ENCODE results near the gene ZNF48. TPM values are rescaled to one million over a fixed set of nuclear protein-coding genes. Genes with fewer than 3 reads are reported as not detected.
A peak's percentile ranks its signal among the peaks of the same experiment; 100 is the strongest.

Gene ZNF48
- total RNA-seq, 1 experiment from 2014 or later, result 6.3 TPM

DNA sequence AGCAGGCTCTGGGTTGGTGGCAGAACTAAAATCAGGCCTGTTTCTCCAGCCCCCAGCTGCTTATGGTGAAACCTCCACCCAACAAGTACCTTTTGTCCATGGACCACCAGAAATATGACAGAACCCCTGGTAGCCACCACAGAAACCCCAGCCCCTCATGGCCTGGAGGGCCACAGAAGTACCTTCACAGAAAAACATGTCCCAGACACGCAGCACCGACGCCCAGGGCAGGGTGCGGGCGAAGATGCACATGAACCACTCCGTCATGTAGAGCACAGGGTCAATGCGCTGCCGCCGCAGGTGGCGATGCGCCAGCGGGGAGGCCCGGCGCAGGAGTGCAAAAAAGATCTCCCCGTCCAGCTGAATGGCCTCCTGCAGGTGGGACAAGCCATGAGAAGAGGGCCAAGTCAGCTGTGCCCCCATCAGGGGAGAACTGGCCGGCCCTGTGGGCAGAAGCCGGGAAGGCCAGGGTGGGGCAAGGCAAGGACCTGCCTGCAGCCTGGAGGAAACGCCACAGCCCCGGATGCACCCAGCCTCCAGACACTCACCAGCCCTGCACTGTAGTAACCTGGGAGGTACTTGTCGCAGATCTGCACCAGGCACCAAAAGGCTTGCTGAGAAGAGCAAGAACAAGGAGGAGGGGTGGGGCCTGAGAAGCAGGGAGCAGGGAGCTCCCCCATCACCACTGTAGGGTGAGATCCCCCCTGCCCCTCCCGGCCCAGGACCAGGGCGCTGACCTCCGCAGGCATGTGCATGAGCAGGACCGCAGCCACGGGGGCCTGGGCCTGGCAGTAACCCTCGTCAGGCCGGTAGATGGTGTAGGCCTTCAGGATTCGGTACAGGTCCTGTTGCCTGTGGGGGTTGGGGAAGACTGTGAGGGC is 36.0 kb upstream of the ZNF48 start:
- DNase-seq (ENCODE audit: low read depth), result no peak

DNA sequence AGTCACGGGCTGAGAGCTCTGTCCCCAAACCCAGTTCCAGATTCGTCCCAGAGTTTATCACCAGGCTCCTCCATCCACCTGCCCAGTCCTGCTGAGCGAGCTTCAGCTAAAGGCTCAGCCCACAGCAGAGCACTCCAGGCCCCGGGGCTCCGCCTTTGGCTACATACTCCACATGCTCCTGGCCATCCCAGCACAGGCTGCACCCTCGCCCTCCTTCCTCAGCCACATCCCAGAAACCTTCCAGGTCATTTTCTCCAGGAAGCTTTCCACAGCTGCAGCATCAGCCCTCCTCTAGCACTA is 35.4 kb upstream of the ZNF48 start:
- no peak for DNase-seq (ENCODE audit: low read depth)

DNA sequence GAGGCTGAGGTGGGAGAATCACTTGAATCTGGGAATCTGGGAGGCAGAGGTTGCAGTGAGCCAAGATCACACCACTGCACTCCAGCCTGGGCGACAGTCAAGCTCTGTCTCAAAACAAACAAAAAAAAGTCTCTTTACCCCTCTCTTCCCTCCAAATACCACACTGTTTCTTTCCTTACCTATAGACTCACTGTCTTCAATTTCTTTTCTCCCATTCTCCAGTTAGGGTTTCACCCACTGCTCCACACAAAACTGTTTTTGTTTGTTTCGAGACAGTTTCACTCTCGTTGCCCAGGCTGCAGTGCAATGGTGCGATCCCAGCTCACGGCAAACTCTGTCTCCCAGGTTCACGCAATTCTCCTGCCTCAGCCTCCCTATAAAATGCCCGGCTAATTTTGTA is 34.0 kb upstream of the ZNF48 start:
- no peak for DNase-seq (ENCODE audit: low read depth)

DNA sequence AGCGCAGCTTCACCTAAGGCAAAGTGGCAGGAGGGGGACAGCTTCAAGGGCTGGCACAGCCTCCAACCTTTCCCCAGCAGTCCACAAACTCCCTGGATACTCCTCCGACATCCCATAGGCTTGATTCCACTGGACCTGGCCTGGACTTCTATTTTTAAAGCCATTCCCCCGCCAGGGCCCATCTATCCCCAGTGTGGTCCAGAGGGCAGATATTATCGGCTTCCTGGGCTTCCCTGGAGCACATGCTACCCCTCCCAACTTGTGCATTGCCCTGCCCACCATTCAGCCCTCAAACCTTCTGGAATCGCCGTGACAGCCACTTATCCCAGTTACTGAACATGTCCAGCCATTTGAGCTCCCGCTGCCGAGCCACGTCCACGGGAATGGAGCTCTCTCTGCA is 30.0 kb upstream of the ZNF48 start:
- DNase-seq (ENCODE audit: low read depth), result no peak

DNA sequence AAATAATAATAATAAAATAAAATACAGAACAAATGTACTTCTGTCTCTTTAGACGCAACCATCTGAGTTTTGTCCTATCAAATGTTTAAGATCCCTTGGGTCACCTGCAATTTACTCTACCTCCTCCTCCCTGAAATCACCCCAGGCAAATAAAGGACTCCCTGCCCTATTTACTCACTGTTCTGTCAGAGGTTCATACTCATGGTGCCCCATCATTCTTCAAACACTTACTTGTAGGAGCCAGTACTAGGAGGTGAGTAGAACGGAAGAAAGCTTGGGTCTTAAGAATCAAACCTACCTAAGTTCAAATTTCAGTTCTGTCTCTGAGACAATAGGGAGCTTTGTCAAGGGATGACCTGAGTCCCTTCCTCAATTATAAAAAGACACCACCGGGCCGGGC is 28.7 kb upstream of the ZNF48 start:
- no peak for DNase-seq (ENCODE audit: low read depth)

DNA sequence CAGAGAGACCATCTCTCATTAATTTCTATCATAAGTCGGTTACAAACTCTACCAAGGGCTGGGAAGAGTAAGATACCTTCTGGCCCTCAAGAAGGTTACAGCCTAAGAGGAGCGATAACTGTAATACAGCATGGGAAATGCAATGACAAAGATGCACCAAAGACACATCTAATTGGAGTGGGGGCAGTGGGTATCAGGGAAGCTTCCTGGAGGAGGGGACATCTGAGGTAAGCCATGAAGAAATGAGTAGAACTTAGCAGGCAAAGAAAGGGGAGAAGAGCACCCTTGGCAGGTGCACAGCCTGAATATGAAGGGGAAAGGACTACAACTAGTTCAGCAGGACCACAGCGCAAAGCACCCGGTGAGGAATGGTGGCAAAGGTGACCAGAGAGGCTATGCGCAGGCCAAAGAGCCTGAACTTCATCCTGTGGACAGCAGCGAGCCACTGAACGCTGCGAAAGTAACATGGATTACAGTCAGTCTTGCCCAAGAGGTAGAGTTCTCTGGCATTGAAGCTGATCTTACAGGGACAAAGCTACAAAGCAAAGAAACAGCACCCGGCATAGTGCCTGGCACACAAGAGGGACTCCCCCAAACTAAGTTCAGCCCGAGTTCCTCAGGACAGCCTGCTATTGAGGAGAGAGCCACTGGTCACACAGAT is 27.7 kb upstream of the ZNF48 start:
- no peak for DNase-seq (ENCODE audit: low read depth)

DNA sequence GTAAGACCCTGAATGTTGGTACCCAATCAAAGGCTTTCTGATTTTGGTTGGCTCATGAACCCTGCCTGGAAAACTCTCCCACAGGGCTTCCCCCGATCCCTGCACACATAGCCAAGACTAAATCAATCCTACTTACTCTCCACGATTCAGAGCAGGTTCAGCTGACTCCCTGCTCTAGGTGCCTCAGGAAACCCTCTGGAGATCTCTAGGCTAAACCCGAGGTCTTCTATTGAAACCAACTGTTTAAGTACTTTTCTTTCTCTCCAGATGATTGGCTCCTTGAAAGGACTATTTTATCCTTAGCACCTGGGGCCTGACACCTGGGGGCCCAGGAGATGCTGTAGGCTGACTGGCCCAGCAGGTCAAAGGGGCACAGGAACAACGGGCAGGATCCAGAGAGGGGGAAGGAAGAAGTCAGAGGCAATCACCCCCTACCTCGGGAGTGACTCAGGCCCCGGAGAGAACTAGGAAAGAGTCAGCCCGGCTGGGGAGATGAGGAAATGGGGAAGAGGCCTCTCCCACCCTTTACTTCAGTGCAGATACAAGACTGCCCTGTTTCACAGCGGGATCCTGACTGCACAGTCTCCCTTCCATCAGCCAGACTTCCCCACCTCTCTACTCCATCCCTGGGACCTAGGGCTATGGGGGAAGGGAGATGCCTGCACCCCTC is 27.0 kb upstream of the ZNF48 start:
- DNase-seq (ENCODE audit: low read depth), result peak; percentile 65

DNA sequence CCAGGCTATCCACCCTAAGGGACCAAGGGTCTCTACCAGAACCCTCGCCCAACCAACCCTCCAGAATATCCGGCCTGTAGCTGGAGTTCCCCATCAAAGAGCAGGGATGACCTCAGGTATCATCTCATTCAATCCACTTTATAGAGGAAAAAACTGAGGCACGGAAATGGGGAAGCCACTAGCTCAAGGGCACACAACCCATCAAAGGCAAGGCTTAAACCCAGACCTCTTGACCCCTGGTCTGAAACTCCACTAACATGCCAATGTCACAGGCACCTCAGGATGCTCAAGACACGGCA is 26.5 kb upstream of the ZNF48 start:
- DNase-seq (ENCODE audit: low read depth), result no peak

DNA sequence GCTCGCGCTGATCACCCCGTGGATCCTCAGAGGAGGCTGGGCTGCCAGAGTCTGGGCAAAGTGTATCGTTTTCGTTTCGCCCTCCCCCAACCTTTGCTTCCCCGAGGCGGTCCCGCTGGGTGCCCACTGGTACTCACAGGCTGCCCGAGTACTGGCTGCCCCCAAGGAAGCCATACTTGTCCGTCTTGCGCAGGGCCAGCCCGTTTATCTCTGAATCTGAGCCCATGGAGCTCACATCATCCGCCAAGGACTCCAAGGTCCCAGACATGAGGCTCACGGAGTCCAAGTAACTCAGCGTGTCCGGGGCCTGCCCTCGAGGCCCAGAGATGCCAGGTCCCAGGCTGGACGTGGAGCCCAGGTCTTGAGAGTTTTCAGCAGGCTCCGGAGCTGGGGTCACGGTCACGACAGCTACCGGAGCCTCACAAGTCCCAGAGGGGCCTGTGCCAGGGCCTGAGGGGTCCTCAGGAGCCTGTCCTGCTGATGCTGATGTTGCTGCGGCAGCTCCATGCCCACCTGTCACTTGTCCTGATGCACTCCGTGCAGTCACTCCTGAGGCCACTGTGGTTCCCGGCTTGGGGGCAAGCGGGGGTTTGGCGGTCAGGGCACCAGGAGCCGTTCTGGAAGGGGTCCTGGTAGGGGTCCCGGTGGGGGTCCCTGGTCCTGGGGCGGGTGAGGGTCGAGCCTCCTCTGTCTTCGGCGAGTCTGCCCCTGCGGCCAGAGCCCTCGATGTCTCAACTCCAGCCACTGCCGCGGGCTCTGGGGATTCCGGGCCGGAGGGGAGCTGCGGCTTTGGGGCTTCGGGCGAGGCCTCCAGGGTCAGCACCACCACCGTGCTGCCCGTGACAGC is 25.9 kb upstream of the ZNF48 start:
- no peak for DNase-seq (ENCODE audit: low read depth)

DNA sequence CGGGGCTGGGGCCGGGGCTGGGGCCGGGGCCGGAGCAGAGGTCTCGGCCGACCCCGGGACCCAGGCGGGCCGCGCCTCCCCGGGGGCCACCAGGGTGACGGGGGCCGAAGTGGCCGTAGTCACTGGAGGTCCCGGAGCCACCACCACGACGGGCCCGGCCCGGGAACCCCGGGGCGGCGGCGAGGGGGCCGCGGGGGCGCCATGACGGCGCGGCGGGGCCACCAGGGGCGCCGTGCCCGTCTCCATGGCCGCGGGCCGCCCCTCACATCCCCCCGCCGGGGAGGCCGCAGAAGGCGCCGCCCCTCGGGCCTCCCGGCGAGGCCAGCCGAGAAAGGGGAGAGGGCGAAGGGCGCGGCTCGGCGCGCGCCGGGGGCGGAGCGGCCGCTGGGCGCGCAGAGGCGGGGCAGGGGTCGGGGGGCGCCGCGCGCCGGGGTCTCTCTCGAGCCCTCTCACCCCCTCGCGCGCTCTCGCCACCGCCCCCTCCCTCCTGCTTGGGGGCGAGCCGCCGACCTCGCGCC is 25.2 kb upstream of the ZNF48 start:
- no peak for DNase-seq (ENCODE audit: low read depth)

DNA sequence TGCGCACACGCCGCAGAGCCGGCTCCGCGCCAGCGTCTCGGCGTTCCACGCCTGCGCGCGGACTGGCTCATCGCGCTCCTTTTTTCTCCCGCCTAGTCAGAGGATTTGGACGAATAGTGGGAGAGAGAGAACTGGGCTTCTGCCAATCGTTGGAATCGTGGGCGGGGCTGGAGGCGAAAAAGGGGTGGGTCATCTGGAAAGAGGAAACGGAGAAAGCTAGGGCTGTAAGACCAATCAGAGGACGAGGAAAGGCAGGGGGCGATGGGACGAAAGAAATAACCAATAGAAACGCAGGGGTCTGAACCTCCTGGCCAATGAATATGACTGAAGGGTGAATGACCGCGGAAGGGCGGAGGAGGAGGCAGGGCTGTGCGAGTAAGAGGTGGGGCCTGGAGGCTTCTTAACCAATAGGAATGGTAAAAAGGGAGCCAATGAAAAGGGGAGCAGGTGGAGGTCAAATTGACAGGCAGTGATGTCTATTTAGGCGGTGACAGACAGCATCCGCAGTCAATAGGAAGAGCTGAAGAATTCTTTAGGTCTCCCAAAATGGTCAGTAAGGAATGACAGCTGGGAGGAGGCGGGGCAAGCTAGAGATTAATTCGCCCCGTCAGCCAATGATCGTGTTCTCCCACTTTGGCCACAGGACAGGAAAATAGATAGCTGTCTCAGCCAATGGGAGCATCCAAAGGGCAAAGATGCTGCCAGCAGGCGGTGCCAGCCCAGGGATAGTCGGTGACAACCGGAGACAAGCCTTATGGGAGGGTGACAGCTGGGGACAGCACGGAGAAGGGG is 24.6 kb upstream of the ZNF48 start, which contains the start of gene TBC1D10B:
TSS of gene TBC1D10B (minus strand) at position 39 of the 792 bp plus-strand sequence. CDS start 311 bp downstream, outside the sequence.
- DNase-seq (ENCODE audit: low read depth), result peak; percentile 98

DNA sequence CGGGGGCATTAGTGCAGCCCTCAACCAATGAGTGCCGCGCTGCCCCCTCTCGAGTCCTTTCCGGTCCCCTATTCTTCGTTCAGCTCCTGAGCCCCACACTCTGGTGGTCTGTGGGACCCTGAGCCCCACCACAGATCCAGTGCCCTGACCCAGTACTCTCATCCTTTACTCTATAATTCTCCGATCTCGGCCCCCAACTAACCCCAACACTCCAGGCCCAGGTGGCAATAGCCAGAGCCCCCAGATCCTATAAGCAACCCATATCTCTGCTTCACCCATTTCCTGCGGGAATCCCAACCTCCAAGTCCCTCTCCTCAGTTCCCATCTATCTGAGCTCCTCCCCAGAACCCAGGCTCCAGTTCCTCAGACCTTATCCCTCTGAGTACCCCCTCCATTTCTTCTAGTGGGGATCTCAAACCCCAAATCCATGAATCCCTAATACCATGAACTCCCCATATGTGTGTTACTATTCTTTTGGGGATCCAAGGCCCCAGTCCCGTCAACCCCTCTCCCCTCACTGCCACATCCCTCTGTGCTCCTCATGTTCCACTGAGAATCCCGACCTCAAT is 23.9 kb upstream of the ZNF48 start:
- no peak for DNase-seq (ENCODE audit: low read depth)

DNA sequence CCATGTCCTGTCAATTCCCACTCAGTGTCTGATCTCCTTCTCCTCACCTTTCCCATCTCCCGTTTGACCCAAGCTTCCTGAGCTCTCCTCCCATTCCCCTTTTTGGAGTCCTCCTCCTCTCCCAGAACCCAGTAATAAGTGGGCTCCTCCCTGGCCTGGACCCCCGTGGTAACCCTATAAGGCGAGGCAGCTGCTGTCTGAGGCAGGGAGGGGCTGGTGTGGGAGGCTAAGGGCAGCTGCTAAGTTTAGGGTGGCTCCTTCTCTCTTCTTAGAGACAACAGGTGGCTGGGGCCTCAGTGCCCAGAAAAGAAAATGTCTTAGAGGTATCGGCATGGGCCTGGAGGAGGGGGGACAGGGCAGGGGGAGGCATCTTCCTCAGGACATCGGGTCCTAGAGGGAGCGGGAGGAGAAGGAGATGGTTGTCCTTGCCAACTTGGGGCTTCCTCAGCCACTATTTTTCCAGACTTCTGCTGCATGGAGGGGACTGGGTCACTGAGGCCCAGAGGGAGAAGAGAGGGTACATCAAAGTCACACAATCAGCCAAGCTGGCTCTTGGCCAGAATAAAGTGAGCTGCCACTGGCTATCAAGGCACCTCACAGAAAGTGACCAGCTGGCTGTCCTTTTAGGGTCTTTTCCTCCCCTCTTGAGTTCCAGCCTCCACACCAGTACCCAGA is 23.0 kb upstream of the ZNF48 start:
- no peak for DNase-seq (ENCODE audit: low read depth)

DNA sequence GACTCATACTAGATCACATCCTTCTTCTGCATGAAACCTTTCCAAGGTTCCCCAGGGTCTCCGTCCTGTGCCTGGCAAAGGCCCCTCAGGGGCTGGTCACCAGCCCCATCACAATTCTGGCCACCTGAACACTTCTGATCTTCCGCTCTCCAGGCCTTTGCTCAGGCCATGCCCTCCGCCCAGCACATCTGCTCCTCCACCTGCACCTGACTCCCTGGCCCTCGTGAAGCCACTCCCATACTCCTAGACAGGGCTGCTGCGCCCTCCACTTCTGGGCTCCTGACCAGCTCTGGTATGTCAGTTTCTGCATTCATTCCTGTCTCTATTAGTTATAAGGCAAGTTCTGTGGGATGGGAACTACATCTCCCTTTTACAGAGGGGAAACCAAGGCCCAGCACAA is 22.5 kb upstream of the ZNF48 start:
- no peak for DNase-seq (ENCODE audit: low read depth)

DNA sequence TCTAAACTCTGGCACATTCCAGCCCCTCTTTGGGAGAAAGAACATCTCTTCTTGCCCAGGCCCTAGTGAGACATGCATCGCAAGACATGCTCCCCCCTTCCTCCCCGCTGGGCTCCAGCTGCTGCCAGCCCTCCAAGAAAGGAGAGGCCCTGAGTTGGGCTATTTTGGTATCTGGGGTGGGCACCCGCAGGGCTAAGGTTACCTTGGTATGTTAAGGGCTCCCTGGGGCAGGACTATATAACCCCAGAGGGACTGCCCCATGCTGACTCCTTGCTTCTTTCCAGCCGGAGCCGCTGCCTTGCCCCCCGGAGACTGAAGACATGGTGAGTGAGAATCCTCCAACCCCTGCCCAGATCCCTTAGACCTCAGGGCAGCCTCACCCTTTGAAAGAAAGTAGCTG is 20.7 kb upstream of the ZNF48 start, which contains the start of gene MYL11:
TSS of gene MYL11 (plus strand) at position 265 of the 400 bp plus-strand sequence. CDS start at position 321, 56 bp downstream.
- DNase-seq (ENCODE audit: low read depth), result no peak

DNA sequence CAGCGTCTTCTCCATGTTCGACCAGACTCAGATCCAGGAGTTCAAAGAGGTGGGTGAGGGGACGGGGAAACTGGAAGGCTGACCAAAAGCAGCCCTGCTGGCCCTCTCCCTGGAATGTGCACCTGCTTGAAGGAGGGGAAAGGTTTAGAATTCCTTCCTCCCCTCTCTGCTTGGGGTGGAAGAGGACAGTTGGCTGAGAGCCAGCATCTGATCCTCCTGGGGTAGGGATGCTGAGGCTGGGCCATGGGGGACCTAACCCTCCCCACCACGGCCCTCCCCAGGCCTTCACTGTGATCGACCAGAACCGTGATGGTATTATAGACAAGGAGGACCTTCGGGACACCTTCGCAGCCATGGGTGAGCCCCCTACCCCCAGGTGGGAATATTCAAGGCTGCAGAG is 19.4 kb upstream of the ZNF48 start:
- no peak for DNase-seq (ENCODE audit: low read depth)

DNA sequence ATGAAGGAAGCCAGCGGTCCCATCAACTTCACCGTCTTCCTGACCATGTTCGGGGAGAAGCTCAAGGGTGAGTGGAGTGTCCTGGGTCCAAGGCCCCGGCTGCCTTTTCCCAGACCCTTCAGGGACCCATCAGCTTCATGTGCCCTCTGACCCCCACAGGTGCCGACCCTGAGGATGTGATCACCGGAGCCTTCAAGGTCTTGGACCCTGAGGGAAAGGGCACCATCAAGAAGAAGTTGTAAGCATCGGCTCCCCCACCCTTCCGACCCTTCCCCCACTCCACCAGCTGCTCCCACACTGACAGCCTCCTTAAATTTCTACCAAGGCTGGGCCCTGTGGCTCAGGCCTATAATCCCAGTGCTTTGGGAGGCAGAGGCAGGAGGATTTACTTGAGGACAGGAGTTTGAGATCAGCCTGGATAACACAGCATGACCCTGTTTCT is 18.7 kb upstream of the ZNF48 start:
- DNase-seq (ENCODE audit: low read depth), result no peak

DNA sequence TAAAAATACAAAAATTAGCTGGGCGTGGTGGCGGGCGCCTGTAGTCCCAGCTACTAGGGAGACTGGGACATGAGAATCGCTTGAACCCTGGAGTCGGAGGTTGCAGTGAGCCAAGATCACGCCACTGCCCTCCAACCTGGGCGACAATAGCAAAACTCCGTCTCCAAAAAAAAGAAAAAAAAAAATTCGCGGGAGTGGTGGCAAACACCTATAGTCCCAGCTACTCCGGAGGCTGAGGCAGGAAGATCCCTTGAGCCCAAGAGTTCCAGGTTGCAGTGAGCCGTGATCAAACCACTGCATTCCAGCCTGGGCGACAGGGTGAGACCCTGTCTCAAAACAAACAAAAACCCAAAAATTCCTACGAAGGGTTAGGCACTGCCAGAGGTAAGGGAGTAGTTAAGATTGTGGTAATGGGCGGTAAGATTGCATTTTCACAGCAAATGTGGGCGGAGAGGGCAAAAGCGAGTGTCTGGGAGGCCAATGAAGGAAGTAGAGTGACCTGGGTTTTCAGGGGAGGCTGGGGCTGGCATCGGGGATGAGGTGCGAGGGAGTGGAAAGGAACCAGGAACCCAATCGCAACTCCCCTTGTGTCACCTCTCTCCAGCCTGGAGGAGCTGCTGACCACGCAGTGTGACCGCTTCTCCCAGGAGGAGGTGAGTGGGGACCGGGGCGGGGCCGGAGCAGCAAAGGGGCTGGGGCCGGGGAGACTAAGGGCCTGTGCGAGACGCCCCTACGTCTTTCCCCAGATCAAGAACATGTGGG is 18.0 kb upstream of the ZNF48 start:
- DNase-seq (ENCODE audit: low read depth), result no peak

DNA sequence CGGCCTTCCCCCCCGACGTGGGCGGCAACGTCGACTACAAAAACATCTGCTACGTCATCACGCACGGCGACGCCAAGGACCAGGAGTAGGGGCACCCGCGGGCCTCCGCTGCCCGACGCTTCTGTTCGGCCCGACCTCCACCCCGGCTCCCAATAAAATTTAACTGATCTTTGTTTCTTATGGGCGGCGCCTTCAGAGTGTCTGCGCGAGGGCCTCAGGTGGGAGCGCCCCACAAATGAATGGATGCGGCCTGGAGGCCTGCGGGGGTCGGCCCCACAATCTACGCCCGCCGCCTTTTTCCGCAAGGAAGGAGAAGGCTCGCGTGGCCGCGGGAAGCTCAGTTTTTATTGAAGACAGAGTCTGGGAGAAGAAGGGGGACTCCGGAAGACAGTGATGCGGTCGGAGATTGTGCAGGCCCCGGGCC is 17.4 kb upstream of the ZNF48 start:
- DNase-seq (ENCODE audit: low read depth), result peak; percentile 81

All from Daoy (cell line).